GM19238 (cell line): ENCODE measurements around the gene HOXC12.

ENCODE experiments used
- DNase-seq: peaks from one replicate; pipeline ENCODE4 v3.0.0; 2011; ENCODE audit warnings: low spot score; ENCODE audit not compliant: insufficient read length

HOXC12 gene

DNA sequence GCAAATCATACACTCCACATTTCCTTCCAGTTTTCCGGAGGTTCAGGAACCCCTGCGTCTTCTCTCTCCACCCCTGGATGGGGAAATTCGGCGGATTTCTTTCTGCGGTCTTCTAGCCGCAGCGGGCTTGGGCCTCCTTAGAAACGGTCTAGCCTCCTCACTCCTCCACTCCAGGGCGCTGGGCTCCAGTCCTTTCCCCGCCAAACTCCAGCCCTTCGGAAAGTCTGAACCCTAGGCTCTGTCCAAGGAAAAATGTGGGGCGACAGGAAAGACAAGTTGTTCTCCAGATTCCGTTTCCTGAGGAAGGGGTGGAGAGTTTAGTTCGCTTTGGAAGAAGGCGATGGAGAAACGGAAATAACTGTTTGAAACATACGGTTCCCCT lies 28.9 kb downstream of the HOXC12 start:
- DNase-seq, result no peak

DNA sequence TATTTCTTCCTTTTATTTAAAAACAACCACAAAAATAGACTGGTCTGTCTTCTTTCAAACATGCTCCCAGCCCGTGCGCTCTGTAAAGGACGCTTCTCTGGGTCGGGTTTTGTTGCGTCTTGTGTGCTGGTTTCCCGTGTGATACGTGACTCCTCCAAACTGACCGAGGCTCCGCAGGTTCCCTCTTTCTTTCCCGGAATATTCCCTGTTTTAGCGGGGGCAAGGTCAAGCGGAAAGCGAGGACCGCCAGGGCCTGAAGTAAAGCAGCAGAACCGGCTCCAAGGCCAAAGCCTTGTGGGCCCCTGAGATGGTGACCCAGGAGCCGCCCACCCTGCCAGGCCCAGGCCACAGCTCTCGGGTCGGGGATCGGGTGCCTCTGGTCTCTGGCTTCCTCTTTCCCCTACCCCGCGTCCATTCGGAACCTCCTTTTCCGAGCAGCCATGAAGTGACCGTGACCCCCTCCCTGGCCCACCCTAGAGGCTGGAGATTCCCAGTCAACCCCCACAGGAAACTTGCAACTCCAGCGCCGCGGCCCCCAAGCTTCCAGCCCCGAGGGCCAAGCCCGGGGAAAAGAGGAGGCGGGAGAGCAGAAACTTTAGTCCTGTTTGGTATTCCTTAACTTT lies 29.4 kb downstream of the HOXC12 start:
- DNase-seq, result no peak

DNA sequence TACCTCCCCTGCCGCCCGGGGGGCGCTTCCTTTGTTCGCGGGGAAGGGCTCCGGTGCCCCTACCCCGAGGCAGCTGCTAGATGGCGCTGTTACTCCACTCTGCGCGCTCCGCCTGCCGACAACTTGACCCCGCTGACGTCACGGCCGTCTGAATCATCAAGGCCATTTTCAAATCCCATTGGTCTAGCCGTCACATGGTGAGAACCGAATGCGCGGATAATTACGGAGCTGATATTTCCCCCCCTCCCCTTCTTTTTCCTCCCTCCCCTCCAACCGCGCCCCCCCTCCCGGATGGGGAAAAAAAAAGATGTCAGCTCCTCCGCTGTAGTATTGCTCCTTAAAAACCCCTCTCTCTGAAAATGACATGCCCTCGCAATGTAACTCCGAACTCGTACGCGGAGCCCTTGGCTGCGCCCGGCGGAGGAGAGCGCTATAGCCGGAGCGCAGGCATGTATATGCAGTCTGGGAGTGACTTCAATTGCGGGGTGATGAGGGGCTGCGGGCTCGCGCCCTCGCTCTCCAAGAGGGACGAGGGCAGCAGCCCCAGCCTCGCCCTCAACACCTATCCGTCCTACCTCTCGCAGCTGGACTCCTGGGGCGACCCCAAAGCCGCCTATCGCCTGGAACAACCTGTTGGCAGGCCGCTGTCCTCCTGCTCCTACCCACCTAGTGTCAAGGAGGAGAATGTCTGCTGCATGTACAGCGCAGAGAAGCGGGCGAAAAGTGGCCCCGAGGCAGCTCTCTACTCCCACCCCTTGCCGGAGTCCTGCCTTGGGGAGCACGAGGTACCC lies 30.4 kb downstream of the HOXC12 start, which contains the start of gene HOXC10:
Gene HOXC10 (plus strand): TSS at position 246 of the 791 bp plus-strand sequence. CDS start 114 bp downstream, at position 360.
- DNase-seq, result peak; percentile 73

DNA sequence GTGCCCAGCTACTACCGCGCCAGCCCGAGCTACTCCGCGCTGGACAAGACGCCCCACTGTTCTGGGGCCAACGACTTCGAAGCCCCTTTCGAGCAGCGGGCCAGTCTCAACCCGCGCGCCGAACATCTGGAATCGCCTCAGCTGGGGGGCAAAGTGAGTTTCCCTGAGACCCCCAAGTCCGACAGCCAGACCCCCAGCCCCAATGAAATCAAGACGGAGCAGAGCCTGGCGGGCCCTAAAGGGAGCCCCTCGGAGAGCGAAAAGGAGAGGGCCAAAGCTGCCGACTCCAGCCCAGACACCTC lies 30.9 kb downstream of the HOXC12 start:
- no peak for DNase-seq

DNA sequence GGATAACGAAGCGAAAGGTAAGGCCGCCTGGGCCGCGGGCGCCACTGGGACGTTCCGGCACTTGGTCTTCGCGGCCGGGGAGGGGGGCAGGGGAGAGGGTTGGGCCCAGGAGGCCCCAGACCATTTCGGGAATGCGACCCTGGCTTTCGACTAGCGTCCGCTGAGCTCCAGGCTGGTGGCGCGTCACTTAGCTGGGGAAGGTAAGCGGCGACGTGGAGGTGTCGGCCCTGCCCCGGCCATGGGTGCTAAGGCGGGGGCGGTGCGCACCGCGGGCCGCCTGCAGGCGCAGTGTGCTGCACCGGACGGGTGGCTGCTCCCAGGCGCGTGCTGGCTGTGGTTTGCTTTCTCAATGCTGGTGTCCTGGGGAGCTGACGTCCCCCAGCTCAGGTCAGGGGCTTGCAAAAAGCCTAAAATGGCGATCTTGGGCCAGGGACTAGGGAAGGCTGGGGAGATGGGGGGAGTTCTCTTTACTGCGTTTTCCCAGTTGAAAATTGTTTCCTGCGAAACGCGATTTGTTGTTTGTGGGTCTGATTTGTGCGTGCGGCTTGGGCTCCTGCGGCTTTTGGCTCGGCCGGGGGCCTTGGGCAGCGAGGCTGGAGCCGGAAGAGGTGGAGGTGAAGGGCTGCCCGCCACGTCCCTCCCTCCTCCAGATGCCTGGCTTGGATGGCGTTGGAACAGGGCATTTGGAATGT lies 31.4 kb downstream of the HOXC12 start:
- no peak for DNase-seq

DNA sequence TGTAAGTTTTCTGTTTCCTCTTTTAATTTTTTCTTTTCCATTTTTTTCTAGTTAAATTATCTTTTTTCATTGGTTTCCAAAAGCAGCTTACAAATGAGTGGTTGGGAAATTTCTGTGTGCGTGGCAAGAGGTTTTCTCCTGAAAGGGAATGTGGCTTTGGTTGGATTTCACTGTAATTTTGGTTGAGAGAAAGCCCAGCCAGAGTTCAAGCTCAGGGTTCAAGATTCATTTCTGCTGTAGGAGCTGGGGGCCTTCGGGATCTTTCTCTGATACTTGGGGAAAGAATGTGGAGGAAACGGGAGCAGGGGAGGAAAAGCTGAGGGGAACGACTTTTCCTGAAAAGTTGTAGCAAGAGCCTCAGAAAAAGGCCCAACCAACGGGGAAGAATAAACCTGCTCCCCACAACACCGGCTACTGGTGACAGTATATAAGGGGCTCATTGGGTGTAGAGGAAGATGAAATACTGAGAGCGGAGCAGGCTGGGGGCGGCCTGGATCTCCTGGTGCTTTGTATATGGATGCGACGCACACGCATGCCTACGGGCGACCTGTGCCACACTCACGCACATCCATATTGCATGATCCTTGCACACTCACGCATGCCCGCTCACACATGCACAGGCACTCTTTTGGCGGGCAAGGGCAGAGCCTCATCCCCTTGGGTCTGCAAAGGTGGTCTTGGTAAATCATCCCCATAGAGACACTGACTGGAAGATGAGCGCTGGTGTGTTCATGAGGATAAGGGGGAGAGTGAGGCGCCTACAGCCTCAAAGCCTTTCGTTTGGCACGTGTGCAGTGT lies 32.2 kb downstream of the HOXC12 start:
- no peak for DNase-seq

DNA sequence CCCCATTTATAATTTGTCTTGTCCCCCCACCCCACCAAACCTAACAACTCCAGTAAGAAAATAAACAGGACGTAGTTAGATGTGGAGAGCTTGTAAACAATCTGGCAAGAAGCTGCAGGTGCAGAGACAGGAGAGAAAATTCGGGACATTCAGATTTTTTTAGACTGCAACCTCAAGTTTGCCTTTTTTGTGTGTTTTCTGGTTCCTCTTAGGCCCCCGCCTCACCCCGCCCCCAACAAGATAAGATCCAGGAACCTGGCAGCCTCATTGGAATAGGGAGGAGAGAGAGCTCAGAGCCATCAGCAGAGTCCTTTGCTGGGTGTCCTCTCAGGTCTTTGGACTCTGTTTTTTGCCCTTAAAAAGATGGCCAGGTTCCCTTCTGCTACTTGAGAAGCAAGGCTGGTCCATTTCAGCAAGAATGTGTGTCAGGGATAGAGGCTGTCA lies 33.1 kb downstream of the HOXC12 start:
- no peak for DNase-seq

DNA sequence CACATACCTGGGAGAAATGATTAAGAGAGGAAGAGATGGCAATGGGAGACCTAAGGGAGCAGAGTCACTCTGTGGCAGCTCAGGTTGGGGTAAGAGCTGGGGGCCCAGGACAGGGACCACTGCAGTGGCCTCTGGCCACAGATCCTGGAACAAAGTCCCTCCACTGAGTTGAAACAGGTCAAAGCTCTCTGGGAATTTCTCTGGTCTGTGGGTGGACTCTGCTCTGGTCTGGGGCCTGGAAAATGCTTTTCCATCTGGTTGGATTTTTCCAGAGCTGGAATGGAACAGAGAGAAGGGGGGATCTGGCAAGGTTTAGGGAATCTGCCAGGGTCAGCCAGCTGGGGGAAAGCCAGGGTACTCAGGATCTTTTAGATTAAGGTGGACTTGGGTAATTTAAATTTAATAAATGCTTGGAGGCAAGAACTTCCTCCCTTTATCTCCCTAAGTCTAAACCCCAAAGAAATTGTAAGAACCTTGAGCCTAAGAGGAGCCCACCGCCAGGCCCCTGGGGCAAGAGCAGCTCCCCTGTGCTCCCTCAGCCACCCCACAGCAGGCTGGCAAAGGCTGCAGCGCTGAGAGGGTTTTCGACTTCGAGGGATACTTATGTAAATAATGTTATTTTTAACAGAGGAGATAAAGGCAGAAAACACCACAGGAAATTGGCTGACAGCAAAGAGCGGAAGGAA lies 34.0 kb downstream of the HOXC12 start:
- no peak for DNase-seq

DNA sequence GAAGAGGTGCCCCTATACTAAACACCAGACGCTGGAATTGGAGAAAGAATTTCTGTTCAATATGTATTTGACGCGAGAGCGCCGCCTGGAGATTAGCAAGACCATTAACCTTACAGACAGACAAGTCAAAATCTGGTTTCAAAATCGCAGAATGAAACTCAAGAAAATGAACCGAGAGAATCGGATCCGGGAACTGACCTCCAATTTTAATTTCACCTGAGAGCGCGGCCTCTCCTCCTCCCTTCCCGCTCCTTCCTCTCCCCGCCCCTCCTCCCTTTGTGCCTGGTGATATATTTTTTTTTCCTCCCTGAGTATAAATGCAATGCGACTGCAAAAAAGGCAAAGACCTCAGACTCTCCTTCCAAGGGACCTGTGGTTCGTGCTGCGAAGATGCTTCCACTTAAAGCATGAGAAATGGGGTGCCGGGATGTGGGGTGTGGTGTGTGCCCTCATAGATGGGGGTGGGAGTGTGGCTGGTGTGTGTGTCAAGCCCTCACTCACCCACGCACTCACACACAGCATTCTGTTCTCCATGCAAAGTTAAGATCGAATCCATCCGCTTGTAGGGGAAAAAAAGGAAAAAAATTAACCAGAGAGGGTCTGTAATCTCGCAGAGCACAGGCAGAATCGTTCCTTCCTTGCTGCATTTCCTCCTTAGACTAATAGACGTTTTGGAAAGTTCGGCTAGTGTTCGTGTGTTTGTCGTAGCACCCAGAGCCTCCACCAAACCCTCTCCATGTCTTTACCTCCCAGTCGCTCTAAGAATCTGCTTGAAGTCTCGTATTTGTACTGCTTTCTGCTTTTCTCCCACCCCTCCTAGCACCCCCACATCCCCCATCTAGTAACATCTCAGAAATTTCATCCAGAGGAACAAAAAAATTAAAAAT lies 34.8 kb downstream of the HOXC12 start:
- peak; percentile 47 for DNase-seq

DNA sequence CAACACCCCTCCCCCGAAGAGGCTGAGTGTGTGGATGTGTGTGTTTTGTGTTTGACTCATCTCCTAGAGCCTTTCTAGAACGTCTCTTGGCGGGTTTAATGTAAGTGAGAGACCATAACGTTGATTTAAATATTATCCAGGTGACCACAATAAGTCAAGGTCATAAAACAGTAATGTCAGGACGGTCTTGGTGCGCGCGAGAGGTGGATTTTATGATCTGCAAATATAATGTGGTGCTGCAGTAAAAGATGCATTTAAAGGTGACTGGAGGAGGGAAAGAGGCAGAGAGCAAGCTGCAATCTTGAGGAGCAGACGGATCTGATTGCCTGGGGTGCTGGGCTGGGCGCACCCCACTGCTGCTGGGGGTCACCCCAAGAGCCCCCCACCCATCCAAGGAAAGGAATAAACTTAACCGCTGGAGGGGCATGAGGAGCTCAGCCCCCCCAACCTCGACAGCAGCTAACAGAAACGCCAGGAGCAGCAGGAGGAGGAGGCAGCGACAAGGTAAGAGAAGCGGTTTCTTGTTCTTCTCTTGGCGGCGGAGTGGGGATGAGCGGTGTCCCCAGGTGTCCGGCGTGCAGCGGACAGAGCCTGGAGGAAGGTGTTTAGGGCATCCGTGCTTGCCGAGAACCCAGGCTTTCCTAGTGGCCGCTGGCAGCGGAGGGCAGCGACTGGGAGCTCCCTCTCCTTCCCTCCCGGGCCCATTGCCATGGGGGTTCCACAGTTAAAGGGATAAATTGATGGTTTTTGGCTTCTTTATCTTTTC lies 35.8 kb downstream of the HOXC12 start:
- no peak for DNase-seq

DNA sequence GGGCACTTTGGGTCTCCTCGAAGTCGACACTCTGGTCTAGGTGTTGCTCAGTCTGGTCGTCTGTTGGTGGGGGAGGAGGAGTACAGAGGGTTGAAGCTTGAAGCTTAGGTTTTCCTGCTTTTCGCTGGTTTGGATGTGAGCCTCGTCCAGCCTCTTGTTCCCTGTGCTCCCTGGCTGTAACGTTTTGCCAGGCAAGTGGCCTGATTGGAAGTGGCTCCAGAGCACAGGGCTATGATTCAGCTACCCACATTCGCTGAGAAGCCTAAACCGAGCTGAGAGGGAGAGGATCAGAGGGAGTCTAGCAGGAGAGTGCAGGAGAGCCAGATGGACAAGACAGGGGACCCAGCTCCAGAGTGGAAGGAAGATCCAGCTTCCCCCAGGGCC lies 36.4 kb downstream of the HOXC12 start:
- no peak for DNase-seq

DNA sequence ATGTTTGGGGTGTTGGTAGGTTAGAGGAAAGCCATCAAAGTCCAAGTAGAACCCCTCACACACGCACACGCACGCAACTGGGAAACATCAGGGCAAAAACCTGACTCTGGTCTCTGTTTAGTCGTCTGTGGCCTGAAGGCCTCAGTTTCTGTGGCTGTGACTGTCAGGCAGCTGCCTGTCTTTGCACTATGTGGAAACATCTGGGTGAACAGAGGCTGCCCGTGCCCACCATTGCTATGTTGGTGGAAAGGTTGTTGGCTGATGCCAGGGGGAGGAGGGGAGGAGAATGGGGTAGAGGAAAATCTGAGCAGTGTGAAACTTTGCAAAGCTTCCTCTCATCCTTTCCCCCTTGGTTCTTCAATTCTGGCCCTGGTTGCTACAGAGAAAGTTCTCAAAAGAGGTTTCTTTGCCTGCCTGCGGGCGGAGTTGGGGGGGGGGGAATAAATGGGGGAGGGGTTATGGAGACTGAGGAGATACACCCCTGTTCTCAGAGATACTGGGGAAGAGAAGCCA lies 37.7 kb downstream of the HOXC12 start:
- no peak for DNase-seq

DNA sequence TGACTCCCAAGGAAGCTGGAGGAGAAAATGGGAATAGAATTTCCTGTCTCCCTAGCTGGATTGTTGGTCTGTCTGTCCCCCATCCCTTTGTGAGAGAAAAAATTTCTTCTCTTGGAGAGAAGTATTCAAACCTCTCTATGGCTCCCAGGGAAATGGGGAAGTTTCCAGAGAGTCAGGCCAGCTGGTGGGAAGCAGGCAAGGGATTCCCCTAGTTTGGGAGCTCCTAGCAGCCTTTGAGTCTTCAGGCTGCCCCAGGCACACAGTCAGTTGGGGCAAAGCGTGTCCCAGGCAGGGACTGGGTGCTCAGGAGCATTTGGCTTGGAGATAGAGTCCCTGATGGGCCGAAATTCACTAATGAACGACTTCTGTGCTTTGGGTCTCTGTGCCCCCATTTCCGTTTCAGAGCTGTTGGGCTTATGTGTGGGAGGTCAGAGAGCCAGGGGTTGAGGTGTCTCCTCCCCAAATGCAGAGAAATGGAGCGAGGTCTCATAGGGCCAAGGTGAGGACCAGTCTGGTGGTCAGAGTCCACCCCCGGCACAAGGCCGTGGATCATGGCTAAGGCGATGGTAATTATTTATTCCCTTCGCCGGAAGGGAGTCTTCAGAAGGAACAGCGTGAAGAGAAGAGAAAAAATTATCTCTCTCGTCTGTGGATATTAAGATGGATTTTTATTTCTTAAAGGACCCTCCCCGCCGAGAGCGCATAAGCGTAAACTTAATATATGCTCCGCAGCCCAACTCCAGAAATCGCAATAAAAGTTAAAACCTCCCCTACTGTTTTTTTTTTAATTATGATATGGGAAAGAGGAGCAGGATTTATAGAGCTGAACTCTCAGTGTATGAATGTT lies 38.7 kb downstream of the HOXC12 start:
- no peak for DNase-seq

DNA sequence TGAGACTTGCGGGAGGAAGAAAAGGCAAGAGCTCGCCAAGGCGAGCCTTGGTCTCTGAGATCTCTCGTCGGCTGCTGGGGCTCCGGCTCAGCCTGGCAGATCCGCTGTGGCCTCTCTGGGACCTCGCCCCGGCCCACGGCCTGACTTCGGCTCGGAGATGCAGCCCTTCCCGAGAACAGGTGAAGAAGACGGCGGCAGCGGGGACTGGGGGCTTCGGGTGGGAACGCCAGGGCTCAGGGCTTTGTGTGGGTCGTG lies 39.2 kb downstream of the HOXC12 start:
- no peak for DNase-seq

DNA sequence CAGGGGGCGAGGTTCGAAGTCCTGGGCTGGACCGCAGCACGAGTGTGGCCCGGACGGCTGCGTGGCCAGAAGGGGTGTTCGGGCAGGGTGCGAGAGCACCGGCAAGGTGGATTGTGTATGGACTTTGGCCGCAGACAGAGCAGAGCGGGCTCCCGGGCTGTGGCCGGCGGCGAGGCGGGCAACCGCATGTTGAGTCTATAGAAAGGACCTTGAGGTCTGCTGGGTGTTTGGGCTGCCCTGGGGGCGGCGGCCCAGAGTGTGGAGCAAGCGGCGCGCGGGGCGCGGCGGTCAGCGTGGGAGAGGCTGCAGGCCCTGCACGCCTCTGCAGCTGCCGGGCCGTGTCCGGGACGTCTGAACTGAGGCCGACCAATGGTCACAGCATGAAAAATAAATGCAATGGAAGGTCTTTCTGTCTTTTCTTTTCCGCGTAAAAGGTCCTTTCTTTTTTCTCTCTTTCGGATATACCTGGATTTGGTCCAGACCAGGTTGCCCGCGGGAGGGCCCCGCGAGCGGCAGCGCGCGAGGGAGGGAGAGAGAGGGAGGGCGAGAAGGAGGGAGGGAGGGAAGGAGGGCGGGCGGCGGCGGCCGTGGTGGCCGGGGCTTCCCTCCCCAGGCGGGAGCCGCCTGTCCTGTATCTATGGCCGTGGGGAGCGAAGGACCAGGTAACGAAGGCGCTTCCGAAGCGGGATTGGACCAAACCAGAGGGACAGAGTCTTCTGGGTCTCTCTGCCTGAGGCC lies 39.7 kb downstream of the HOXC12 start:
- no peak for DNase-seq

DNA sequence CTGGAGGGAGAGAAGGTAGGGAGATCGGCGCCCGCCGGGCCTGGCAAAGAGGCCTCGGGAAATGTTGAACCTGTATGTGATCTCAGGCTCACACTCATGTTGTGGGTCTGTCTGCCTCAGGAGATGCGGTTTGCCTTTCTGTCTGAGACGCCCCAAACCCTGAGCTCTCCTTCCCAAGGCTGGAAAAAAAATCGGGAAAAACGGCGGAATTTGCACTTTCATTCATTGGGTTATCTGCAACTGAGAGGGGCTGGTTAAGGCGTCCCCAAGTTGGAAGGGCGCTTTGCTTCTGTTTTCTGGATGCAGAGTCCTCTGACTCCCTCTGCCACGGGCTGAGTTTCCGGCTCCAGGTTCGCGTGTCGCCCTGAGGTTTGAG lies 40.3 kb downstream of the HOXC12 start:
- no peak for DNase-seq

DNA sequence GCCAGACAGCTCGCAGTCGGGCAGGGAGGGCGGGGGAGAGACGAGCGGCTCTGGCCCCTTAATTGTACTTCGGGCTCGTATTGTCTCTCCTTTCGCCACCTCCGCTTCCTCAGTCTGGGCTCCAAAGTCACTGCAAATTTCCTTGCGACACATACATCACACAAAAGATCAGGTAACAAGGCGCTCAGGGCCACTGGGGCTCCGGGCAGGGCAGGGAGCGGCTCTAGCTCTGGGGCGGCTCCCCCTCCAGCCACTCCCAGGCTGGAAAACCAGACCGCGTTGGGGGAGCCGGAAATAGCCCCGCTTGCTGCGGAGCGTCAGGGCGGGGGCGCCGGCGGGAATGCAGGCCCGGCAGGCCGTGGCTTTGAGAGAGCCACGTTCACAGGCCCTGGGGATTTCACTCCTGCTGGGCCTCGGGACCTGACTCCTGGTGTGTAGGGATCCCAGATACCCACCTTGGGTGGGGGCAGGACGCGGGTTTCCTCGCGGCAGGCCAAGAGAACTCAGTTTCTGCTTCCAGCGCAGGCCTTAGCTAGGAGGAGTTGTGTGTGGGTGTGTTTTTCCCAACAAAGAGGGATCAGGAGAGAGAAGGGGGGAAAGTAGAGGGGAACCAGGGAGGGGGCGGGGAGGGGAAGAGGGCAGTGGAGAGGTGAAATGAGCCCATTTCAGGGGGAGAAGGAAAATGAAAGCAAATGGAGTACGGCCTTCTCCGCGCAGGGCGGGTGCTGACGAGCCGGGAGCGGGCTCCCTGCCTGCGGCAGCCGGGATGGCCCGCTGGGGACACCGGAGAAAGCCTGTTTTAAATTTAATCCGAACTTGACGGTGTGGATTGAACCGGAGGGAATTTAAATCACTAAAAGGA lies 40.9 kb downstream of the HOXC12 start:
- DNase-seq, result no peak
